ENCODE results near the gene EIF3A.

Gene EIF3A

GRCh38 chr10:119105155-119105554 is 24.5 kb upstream of the EIF3A start:
- TF ChIP-seq CTCF (IDR thresholded peaks at IDR 0.05; ENCODE audit: insufficient read depth, missing control alignments), result no peak
- FAIRE-seq (no peak), DNase-seq (ENCODE audit: insufficient read length, low spot score) (no peak)

- TF ChIP-seq CTCF (IDR thresholded peaks at IDR 0.05; ENCODE audit: insufficient read depth, missing control alignments), result no peak
- FAIRE-seq, result no peak
- no peak for DNase-seq (ENCODE audit: insufficient read length, low spot score)
These were observed 24.0 kb upstream of the EIF3A start for GRCh38 chr10:119104654-119105015.

- DNase-seq (ENCODE audit: insufficient read length, low spot score) (peak; percentile 48), FAIRE-seq (no peak)
These were observed 23.5 kb upstream of the EIF3A start, which contains the start of gene DENND10 for GRCh38 chr10:119103903-119104653. Gene DENND10 (plus strand): TSS chr10:119104113. CDS start chr10:119104143, 30 bp downstream.

GRCh38 chr10:119103241-119103902 is 22.8 kb upstream of the EIF3A start:
- FAIRE-seq (no peak), DNase-seq (ENCODE audit: insufficient read length, low spot score) (no peak)
- no peak for TF ChIP-seq CTCF (IDR thresholded peaks at IDR 0.05; ENCODE audit: insufficient read depth, missing control alignments)

More at GRCh38 chr10:119103903-119104653, 23.5 kb upstream of the EIF3A start, which contains the start of gene DENND10:
- TF ChIP-seq CTCF (IDR thresholded peaks at IDR 0.05; ENCODE audit: insufficient read depth, missing control alignments), result no peak

GRCh38 chr10:119101366-119102098 is 20.9 kb upstream of the EIF3A start:
- FAIRE-seq, result no peak
- TF ChIP-seq CTCF (IDR thresholded peaks at IDR 0.05; ENCODE audit: insufficient read depth, missing control alignments), result no peak
- no peak for DNase-seq (ENCODE audit: insufficient read length, low spot score)

- DNase-seq (ENCODE audit: insufficient read length, low spot score) (no peak), FAIRE-seq (no peak)
- TF ChIP-seq CTCF (IDR thresholded peaks at IDR 0.05; ENCODE audit: insufficient read depth, missing control alignments), result no peak
These were observed 20.0 kb upstream of the EIF3A start for GRCh38 chr10:119100434-119101238.

Measured in D721Med (cell line).